Measurements from ENCODE around the gene DNAJB7.

Gene DNAJB7

DNA sequence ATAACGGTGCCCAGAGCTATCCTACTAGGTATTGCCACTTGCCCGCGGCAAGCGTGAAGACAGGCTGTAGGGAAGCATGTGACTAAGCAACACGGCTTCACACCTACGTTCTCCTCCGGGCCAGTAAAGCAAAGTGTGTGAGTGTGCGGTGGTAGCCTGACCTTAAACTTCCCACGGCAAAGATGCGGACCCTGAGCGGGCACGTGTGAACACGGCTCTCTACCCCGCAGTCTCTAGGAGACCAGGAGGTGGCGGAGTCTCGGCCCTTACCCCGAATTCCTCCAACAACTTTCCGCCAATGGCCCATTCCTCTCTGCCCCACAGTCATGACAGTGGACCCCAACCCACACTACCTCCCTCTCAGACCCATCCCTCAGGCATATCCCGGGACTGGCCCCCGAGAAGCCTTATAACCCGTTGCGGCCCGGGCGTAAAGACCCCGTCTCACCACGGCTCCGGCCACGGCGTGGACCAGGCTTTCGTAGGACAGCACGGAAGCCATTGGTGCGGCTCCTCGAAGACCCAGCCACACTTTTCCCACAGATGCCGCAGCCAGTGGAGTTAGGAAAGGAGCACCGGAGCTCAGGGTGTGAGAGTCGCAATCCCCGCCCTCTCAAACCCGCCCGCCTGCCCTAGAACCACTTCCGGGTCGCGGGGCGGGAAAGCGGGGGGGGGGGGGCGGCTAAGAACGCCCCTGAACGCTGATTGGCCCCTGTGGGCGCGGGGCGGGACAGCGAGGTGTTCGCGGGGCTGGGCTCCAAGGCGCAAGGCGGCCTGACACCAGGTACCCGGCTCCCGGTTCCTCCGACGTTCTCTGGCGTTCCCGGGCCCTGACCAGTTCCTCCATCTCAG lies 42.9 kb downstream of the DNAJB7 start, which contains the start of gene SLC25A17:
Gene SLC25A17, minus strand, starts transcription at position 600 of the 852 bp plus-strand sequence. Its CDS starts 98 bp downstream, at position 502.
- TF ChIP-seq FOXM1 (IDR thresholded peaks at IDR 0.05; ENCODE audit: borderline replicate concordance) (no peak), SUZ12 (IDR thresholded peaks at IDR 0.05) (no peak), HDGF (IDR thresholded peaks at IDR 0.05; ENCODE audit: borderline replicate concordance) (no peak), L3MBTL2 (conservative IDR thresholded peaks at IDR 0.05) (peak; percentile 92), NFRKB (IDR thresholded peaks at IDR 0.05) (no peak), FOXA1 (IDR thresholded peaks at IDR 0.05) (no peak), ELF4 (IDR thresholded peaks at IDR 0.05) (0 out of 2 replicates have a peak, but pooled peaks have one; percentile 16), LEF1 (IDR thresholded peaks at IDR 0.05; ENCODE audit: borderline replicate concordance) (no peak), TARDBP (IDR thresholded peaks at IDR 0.05) (no peak), ZNF384 (IDR thresholded peaks at IDR 0.05) (peak; percentile 84), CTBP1 (IDR thresholded peaks at IDR 0.05; ENCODE audit: borderline replicate concordance) (no peak), ARNT (IDR thresholded peaks at IDR 0.05) (no peak), FOXK2 (IDR thresholded peaks at IDR 0.05) (no peak), BHLHE40 (IDR thresholded peaks at IDR 0.05; ENCODE audit: borderline replicate concordance) (no peak), SP1 (IDR thresholded peaks at IDR 0.05) (no peak)
- TF ChIP-seq, protein P1, sequence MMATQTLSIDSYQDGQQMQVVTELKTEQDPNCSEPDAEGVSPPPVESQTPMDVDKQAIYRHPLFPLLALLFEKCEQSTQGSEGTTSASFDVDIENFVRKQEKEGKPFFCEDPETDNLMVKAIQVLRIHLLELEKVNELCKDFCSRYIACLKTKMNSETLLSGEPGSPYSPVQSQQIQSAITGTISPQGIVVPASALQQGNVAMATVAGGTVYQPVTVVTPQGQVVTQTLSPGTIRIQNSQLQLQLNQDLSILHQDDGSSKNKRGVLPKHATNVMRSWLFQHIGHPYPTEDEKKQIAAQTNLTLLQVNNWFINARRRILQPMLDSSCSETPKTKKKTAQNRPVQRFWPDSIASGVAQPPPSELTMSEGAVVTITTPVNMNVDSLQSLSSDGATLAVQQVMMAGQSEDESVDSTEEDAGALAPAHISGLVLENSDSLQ (IDR thresholded peaks at IDR 0.05): no peak
- ChIA-PET CTCF (interaction anchor here (1.0 kb wide), 1 partner anchor 136 kb away, joined by 3 read pairs; no protein-coding TSS in a partner anchor), POLR2A (interaction anchor here (0.6 to 2.1 kb wide), 9 partner anchors 10 to 203 kb away, joined by 3 to 11 read pairs (median 3); partner anchors contain the start of genes ST13 and XPNPEP3)
- DNase-seq (ENCODE audit: extremely low spot score): peak; percentile 98

DNA sequence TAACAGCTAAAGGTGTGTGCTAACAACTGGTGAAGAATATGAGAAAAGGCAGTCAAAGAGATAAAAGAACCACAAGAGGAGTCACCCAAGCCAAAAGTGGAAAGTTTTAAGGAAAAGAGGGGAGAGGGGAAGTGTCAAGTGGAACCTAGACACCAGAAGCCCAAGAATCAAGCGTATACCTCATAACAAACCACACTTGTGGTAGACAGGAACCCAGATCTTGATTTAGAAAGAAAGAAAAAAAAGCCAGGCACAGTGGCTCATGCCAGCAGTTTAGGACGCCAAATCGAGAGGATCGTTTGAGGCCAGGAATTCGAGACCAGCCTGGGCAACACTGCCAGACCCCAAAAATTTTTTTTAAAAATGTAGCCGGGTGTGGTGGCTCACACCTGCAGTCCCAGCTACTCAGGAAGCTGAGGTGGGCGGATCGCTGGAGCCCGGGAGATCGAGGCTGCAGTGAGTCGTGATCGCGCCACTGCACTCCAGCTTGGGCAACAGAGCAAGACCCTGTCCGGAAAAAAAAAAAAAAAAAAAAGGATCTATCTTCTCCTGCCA lies 43.6 kb downstream of the DNAJB7 start:
- ChIA-PET POLR2A (interaction anchor here (0.7 to 2.1 kb wide), 4 partner anchors 13 to 166 kb away, joined by 3 to 11 read pairs (median 4); partner anchors contain the start of genes ST13 and XPNPEP3), CTCF (no interaction called here)
- DNase-seq (ENCODE audit: extremely low spot score): no peak
- TF ChIP-seq LEF1 (IDR thresholded peaks at IDR 0.05; ENCODE audit: borderline replicate concordance) (no peak), FOXK2 (IDR thresholded peaks at IDR 0.05) (no peak), BHLHE40 (IDR thresholded peaks at IDR 0.05; ENCODE audit: borderline replicate concordance) (no peak), SP1 (IDR thresholded peaks at IDR 0.05) (no peak), CTBP1 (IDR thresholded peaks at IDR 0.05; ENCODE audit: borderline replicate concordance) (no peak)

DNA sequence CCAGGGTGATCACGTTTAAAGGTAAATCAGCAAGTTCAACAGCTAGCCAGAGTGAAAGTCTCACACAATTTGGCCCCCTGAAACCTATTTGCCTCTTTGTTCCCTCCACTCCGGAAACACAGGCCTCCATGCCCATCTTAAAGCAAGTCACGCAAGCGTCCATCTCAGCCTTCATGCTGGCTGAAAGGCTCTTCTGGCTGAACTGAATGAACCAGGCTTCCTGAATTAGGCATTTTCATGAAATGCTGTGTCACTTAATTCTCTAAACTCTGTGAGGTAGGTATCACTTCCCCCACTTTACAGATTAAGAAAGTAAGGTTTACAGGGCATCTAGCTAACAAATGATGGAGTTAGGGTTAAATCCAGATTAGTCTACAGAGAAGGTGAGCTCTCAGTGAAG lies 44.2 kb downstream of the DNAJB7 start:
- DNase-seq (ENCODE audit: extremely low spot score): no peak
- ChIA-PET CTCF (no interaction called here), POLR2A (interaction anchor here (0.7 to 2.1 kb wide), 4 partner anchors 9 to 166 kb away, joined by 3 to 11 read pairs (median 4); partner anchors contain the start of genes ST13 and XPNPEP3)

DNA sequence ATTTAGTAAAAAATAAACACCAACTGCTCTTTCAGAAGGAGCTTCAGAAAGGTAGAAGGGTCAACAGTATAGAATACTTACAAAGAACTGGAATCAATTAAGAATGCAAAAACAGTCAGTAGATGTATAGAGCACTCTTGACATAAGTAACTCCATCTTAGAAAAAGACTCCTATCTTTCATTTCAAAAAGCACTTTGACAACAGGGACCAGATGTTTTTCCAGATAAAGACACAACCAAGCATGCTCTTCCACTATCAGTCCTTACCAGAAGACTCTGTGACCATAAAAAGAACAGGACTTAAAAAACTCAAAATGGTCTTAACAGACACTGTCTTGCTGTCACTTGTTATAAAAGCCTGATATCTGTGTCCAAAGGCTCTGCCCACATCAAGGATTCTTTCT lies 48.0 kb downstream of the DNAJB7 start:
- ChIA-PET POLR2A (interaction anchor here (1.6 kb wide), 1 partner anchor 43 kb away, joined by 3 read pairs; the partner anchor contains the start of genes ST13 and XPNPEP3), CTCF (no interaction called here)
- TF ChIP-seq HDGF (IDR thresholded peaks at IDR 0.05; ENCODE audit: borderline replicate concordance) (no peak), FOXA1 (IDR thresholded peaks at IDR 0.05) (no peak), FOXM1 (IDR thresholded peaks at IDR 0.05; ENCODE audit: borderline replicate concordance) (no peak), SUZ12 (IDR thresholded peaks at IDR 0.05) (no peak), ELF4 (IDR thresholded peaks at IDR 0.05) (no peak), SP1 (IDR thresholded peaks at IDR 0.05) (no peak), CTBP1 (IDR thresholded peaks at IDR 0.05; ENCODE audit: borderline replicate concordance) (no peak), FOXK2 (IDR thresholded peaks at IDR 0.05) (no peak), TARDBP (IDR thresholded peaks at IDR 0.05) (no peak)
- TF ChIP-seq, protein P1 (IDR thresholded peaks at IDR 0.05): no peak
- no peak for DNase-seq (ENCODE audit: extremely low spot score)

More for the DNA sequence above, 44.2 kb downstream of the DNAJB7 start:
- TF ChIP-seq BHLHE40 (IDR thresholded peaks at IDR 0.05; ENCODE audit: borderline replicate concordance) (no peak), NFRKB (IDR thresholded peaks at IDR 0.05) (no peak), L3MBTL2 (conservative IDR thresholded peaks at IDR 0.05) (no peak), ELF4 (IDR thresholded peaks at IDR 0.05) (no peak), FOXK2 (IDR thresholded peaks at IDR 0.05) (no peak), SP1 (IDR thresholded peaks at IDR 0.05) (no peak), FOXM1 (IDR thresholded peaks at IDR 0.05; ENCODE audit: borderline replicate concordance) (no peak)
- TF ChIP-seq, protein P1 (IDR thresholded peaks at IDR 0.05): no peak

Measured in HEK293T (cell line).